Measurements from ENCODE around the gene SIRT3.
A peak's percentile ranks its signal among the peaks of the same experiment; 100 is the strongest.

SIRT3 gene

GRCh38 chr11:203945-204586 is 32.1 kb downstream of the SIRT3 start:
- Histone ChIP-seq H3K4me3 (ENCODE audit: low read length) (no peak overlapping the region), H3K9me3 (replicated peaks; ENCODE audit: low read length) (no peaks in the 10 kb centered on the region), H3K27me3 (ENCODE audit: control insufficient read depth, insufficient read depth, low read length) (no peaks in the 10 kb centered on the region), H3K4me2 (ENCODE audit: low read length) (peak overlapping the region; percentile 21), H3K4me1 (ENCODE audit: control insufficient read depth, insufficient read depth, low read length) (peaks cover 14% of the 10 kb centered on the region), H3K36me3 (ENCODE audit: insufficient read depth, low read length) (peaks cover 36% of the 10 kb centered on the region), H3K9ac (ENCODE audit: low read depth, low read length) (no peak overlapping the region)

- H3K36me3 ChIP-seq (ENCODE audit: insufficient read depth, low read length), result peaks cover 36% of the 10 kb centered on the region
- H3K9me3 ChIP-seq (replicated peaks; ENCODE audit: low read length), result no peaks in the 10 kb centered on the region
- H3K4me2 ChIP-seq (ENCODE audit: low read length), result no peak overlapping the region
- H3K4me1 ChIP-seq (ENCODE audit: control insufficient read depth, insufficient read depth, low read length), result peaks cover 14% of the 10 kb centered on the region
- no peak overlapping the region for H3K4me3 ChIP-seq (ENCODE audit: low read length)
- no peak overlapping the region for H3K9ac ChIP-seq (ENCODE audit: low read depth, low read length)
- no peaks in the 10 kb centered on the region for H3K27me3 ChIP-seq (ENCODE audit: control insufficient read depth, insufficient read depth, low read length)
Observed at GRCh38 chr11:203056-203944, 32.8 kb downstream of the SIRT3 start.

GRCh38 chr11:202490-202889 is 33.7 kb downstream of the SIRT3 start:
- no peak overlapping the region for H3K9ac ChIP-seq (ENCODE audit: low read depth, low read length)
- H3K9me3 ChIP-seq (replicated peaks; ENCODE audit: low read length), result no peaks in the 10 kb centered on the region
- peaks cover 14% of the 10 kb centered on the region for H3K4me1 ChIP-seq (ENCODE audit: control insufficient read depth, insufficient read depth, low read length)
- H3K4me2 ChIP-seq (ENCODE audit: low read length), result no peak overlapping the region
- no peaks in the 10 kb centered on the region for H3K27me3 ChIP-seq (ENCODE audit: control insufficient read depth, insufficient read depth, low read length)
- H3K4me3 ChIP-seq (ENCODE audit: low read length), result no peak overlapping the region
- H3K36me3 ChIP-seq (ENCODE audit: insufficient read depth, low read length), result peaks cover 36% of the 10 kb centered on the region

GRCh38 chr11:201966-202365 is 34.2 kb downstream of the SIRT3 start:
- peaks cover 14% of the 10 kb centered on the region for H3K4me1 ChIP-seq (ENCODE audit: control insufficient read depth, insufficient read depth, low read length)
- no peak overlapping the region for H3K9ac ChIP-seq (ENCODE audit: low read depth, low read length)
- no peak overlapping the region for H3K4me2 ChIP-seq (ENCODE audit: low read length)
- no peaks in the 10 kb centered on the region for H3K27me3 ChIP-seq (ENCODE audit: control insufficient read depth, insufficient read depth, low read length)
- H3K36me3 ChIP-seq (ENCODE audit: insufficient read depth, low read length), result peaks cover 36% of the 10 kb centered on the region
- no peak overlapping the region for H3K4me3 ChIP-seq (ENCODE audit: low read length)
- H3K9me3 ChIP-seq (replicated peaks; ENCODE audit: low read length), result no peaks in the 10 kb centered on the region

- H3K9ac ChIP-seq (ENCODE audit: low read depth, low read length), result no peak overlapping the region
- H3K4me1 ChIP-seq (ENCODE audit: control insufficient read depth, insufficient read depth, low read length), result peaks cover 3% of the 10 kb centered on the region
- no peaks in the 10 kb centered on the region for H3K27me3 ChIP-seq (ENCODE audit: control insufficient read depth, insufficient read depth, low read length)
- no peak overlapping the region for H3K4me3 ChIP-seq (ENCODE audit: low read length)
- H3K4me2 ChIP-seq (ENCODE audit: low read length), result no peak overlapping the region
- H3K9me3 ChIP-seq (replicated peaks; ENCODE audit: low read length), result no peaks in the 10 kb centered on the region
- H3K36me3 ChIP-seq (ENCODE audit: insufficient read depth, low read length), result peaks cover 32% of the 10 kb centered on the region
Observed at GRCh38 chr11:200224-201003, 35.7 kb downstream of the SIRT3 start.

- peaks cover 26% of the 10 kb centered on the region for H3K36me3 ChIP-seq (ENCODE audit: insufficient read depth, low read length)
- H3K27me3 ChIP-seq (ENCODE audit: control insufficient read depth, insufficient read depth, low read length), result no peaks in the 10 kb centered on the region
- H3K4me3 ChIP-seq (ENCODE audit: low read length), result no peak overlapping the region
- no peak overlapping the region for H3K9ac ChIP-seq (ENCODE audit: low read depth, low read length)
- no peaks in the 10 kb centered on the region for H3K9me3 ChIP-seq (replicated peaks; ENCODE audit: low read length)
- no peaks in the 10 kb centered on the region for H3K4me1 ChIP-seq (ENCODE audit: control insufficient read depth, insufficient read depth, low read length)
- H3K4me2 ChIP-seq (ENCODE audit: low read length), result no peak overlapping the region
Observed at GRCh38 chr11:199782-200181, 36.4 kb downstream of the SIRT3 start.

- peaks cover 19% of the 10 kb centered on the region for H3K36me3 ChIP-seq (ENCODE audit: insufficient read depth, low read length)
Observed at GRCh38 chr11:199004-199581, 37.0 kb downstream of the SIRT3 start.

GRCh38 chr11:198236-198806 is 37.8 kb downstream of the SIRT3 start:
- peaks cover 11% of the 10 kb centered on the region for H3K36me3 ChIP-seq (ENCODE audit: insufficient read depth, low read length)
- H3K9ac ChIP-seq (ENCODE audit: low read depth, low read length), result no peak overlapping the region
- H3K4me3 ChIP-seq (ENCODE audit: low read length), result no peak overlapping the region
- H3K9me3 ChIP-seq (replicated peaks; ENCODE audit: low read length), result no peaks in the 10 kb centered on the region
- H3K27me3 ChIP-seq (ENCODE audit: control insufficient read depth, insufficient read depth, low read length), result no peaks in the 10 kb centered on the region
- H3K4me2 ChIP-seq (ENCODE audit: low read length), result no peak overlapping the region
- H3K4me1 ChIP-seq (ENCODE audit: control insufficient read depth, insufficient read depth, low read length), result no peaks in the 10 kb centered on the region

More at GRCh38 chr11:199004-199581, 37.0 kb downstream of the SIRT3 start:
- no peaks in the 10 kb centered on the region for H3K4me1 ChIP-seq (ENCODE audit: control insufficient read depth, insufficient read depth, low read length)
- no peaks in the 10 kb centered on the region for H3K9me3 ChIP-seq (replicated peaks; ENCODE audit: low read length)
- H3K27me3 ChIP-seq (ENCODE audit: control insufficient read depth, insufficient read depth, low read length), result no peaks in the 10 kb centered on the region
- no peak overlapping the region for H3K4me3 ChIP-seq (ENCODE audit: low read length)
- H3K4me2 ChIP-seq (ENCODE audit: low read length), result no peak overlapping the region
- no peak overlapping the region for H3K9ac ChIP-seq (ENCODE audit: low read depth, low read length)

GRCh38 chr11:197741-198235 is 38.4 kb downstream of the SIRT3 start:
- Histone ChIP-seq H3K36me3 (ENCODE audit: insufficient read depth, low read length) (peaks cover 6% of the 10 kb centered on the region), H3K4me3 (ENCODE audit: low read length) (no peak overlapping the region), H3K9me3 (replicated peaks; ENCODE audit: low read length) (no peaks in the 10 kb centered on the region), H3K9ac (ENCODE audit: low read depth, low read length) (no peak overlapping the region), H3K4me1 (ENCODE audit: control insufficient read depth, insufficient read depth, low read length) (no peaks in the 10 kb centered on the region), H3K27me3 (ENCODE audit: control insufficient read depth, insufficient read depth, low read length) (no peaks in the 10 kb centered on the region), H3K4me2 (ENCODE audit: low read length) (no peak overlapping the region)

GRCh38 chr11:196786-197731 is 39.1 kb downstream of the SIRT3 start:
- Histone ChIP-seq H3K9me3 (replicated peaks; ENCODE audit: low read length) (no peaks in the 10 kb centered on the region), H3K9ac (ENCODE audit: low read depth, low read length) (no peak overlapping the region), H3K4me1 (ENCODE audit: control insufficient read depth, insufficient read depth, low read length) (no peaks in the 10 kb centered on the region), H3K27me3 (ENCODE audit: control insufficient read depth, insufficient read depth, low read length) (no peaks in the 10 kb centered on the region), H3K4me3 (ENCODE audit: low read length) (no peak overlapping the region), H3K4me2 (ENCODE audit: low read length) (no peak overlapping the region), H3K36me3 (ENCODE audit: insufficient read depth, low read length) (peaks cover 4% of the 10 kb centered on the region)
